D341Med (cell line): ENCODE measurements around the gene MAEA.

Experiments
- DNase-seq: peaks from one replicate; pipeline ENCODE4 v3.0.0; 2012; ENCODE audit warnings: low spot score

MAEA gene

DNA sequence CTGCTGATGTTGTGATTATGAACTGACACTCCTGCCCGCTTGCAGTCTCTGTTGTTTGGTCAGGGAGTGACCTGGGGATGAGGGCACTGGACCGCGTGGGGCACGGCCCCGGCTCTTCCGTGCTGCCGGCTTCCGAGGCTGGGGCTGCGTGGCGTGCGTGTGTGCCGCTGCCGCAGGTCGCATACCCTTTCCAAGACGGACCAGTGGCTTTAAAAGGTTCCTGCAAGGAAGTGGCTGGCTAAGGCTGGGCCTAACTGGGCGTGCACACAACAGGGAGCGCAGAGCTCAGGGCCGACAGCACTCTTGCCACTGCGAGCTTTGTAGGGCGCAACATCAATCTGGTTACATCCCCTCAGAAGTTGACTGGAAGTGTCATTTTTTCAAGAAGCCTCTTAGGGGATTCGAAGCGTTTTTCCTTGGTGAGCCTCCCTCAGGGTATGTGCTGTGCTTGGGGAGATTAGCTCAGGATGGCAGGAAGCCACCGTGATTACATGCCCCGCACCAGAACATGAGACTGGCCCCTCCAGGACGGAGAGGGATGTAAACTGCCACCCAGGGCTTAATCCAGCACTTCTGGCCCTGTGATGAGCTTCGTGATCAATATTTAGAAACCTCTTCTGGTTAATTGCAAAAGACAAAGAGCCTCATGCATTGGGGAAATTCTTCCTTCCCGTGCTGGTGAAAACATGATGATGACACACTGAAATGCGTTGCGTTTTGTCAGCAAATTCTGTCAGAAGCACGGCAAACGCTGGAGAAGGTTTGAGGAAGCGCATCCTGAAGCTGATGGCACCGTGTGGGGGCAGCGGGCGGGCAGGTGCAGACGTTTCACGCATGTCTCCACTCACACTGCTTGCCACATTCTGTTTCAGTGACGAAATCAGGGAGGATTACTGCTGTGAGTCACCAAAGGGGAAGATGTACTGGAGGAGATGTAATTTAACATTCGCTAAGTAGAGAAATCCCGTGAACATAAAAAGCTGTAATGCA, 11.1 kb downstream of the MAEA start:
- DNase-seq: peak; percentile 37

DNA sequence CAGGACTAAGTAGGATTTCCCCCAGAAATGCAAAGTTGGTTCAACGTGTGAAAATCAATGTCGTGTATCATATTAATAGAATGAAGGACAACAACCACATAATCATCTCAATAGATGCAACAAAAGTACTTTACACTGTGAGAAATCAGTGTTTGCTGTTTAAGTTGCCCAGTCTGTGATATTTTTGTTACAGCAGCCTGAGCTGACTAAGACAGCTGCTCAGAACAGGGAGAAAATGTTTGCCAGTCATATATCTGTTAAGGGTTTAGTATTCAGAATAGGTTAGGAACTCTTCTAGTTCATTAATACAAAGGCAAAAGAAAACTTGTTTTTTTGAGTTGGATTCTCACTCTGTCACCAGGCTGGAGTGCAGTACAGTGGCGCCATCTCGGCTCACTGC, 12.5 kb downstream of the MAEA start:
- no peak for DNase-seq

DNA sequence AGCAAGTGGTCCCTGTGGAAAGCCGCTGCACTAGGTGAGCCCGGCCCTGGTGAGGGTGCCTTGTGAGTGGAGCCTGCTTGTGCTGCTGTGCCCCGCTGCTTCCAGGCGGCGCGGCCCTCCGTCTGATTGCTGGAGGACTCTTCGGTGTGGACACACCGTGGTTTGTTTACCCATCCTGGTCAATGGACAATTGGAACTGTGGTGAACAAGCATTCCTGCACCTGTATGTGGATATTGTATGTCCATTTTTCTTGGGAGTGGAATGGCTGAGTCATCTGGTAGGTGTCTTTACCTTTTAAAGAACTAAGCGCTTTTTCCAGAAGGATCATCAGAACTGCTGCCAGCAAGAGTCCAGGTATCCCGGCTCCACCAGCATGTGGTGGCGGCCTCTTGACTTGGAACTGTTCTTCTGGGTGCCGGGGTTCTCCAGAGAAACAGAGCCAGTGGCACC, 15.6 kb downstream of the MAEA start:
- DNase-seq: peak; percentile 26

DNA sequence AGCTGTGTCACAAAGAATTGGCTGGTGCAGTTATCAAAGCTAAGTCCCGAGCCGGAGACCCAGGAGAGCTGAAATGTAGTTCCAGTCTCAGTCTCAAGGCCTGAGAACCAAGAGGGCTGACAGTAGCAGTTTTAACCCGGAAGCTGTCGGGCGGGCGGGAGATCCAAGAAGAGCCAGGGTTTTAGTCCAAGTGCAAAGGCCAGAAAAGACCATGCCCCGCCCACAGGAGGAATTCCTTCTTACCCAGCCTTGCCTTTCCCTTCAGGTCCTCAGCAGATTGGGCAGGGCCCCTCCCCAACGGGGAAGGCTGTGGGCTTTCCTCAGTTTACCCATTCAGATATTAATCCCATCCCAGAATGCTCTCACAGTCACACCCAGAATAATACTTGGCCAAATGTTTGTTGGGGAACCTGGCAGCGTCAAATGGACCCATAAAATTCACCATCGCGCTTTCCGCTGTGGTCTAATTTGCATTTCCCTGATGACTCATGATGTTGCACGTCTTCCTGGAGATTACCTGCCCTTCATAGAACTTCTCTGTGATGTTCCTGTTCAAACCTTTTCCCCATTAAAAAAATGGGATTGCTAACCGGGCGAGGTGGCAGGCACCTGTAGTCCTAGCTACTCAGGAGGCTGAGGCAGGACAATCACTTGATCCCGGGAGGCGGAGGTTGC, 16.2 kb downstream of the MAEA start:
- DNase-seq: peak; percentile 29

DNA sequence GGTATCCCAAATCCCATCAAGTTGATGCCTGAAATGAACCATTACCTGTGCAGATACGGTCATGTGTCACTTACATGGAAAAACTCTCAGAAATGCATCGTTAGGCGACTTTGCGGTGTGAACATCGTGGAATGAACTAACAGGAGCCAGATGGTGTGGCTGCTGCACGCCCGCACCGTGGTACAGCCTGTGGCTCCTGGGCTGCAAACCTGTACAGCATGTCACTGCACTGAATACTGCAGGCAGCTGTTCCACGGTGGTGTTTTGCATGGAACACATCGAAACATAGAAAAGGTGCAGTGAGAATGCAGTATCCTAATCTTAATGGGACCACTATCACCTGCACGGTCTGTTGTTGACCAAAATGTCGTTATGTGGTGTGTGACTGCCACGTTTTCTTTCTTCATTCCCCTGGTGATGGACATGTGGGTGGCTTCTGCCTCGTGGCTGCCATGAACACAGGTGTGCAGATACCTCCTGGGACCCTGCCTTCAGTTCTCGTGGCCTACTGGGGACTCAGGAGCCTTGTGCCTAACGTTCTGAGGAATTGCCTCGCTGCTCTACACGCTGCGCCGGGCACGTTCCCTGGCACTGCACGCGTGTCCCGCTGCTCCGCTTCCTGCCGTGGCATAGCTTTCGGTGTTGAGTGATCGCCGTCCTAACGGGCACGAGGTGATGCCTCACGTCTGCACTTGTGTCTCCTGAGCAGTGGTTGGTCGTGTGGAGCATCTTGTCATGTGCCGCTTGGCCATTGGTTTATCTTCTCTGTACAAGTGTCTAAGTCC, 18.5 kb downstream of the MAEA start:
- DNase-seq: no peak

DNA sequence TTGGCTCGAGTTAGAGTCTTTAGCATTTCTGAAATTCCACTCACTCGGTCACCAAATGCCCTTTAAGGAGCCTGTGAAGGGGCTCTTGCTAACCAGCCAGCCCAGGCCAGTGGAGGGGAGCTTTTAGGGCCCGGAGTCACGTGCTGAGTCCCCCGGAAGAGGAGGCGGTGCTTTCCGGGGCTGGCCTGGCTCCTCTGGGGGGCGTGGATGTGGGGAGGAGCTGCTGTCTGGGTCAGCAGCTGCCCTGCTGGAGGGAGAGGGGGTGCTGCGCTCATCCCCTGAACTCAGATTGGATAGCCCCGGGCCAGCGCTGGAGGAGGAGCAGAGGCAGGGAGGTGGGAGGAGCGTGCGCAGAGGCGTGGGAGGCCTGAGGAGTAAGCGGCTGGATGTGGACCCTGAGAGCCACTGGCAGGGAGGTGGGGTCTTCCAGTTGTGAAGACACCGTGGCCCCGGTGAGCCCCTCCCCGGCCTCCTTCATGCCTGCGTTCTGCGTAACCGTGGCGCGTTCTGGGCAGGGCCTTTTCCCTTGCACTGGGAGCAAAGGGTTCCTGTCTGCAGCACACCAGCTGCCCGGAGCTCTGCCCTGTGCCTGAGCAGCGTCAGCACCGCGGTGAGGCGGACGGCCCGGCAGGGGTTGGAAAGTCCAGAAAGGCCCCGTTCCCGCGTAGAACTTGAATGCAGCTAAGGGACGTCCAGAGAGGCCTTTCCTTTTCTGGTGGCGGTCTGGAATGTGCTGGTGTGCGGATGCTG, 19.7 kb downstream of the MAEA start:
- DNase-seq: no peak

DNA sequence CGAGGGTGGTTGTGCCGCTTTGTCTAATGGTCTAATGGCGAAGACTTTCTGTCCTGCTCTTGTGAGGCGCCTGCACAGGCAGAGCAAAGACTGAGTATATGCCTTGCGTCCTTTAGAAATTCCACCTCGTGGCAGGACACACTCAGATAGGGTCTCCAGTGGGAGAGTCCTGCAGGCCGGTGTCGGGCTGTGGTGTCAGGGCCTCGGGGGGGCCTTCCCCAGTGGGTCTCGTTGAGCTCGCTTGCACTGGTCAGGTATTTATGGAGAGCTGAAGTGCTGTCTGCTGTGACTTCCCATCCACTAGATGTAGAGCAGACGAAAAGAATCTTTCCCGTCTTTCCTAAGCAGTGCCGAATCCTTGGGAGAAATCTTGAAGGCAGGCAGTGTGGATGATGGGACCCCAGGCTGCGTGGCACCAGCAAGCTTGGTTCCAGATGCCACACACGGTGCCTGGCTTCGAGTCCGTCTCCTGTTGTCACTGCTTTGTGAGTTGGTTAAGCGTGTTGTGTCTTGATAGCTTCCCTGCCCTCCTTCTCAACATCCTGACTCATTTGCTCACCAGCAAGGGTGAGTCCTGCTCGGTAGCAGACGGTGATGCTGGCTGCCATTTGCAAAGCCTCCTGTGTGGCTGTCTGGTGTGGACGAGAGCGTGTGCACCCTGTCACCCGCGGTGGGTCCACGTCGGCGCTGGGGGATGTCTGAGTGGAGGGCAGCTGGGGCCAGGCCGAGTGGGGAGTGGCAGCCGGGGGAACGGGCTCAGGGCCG, 20.5 kb downstream of the MAEA start:
- DNase-seq: no peak

DNA sequence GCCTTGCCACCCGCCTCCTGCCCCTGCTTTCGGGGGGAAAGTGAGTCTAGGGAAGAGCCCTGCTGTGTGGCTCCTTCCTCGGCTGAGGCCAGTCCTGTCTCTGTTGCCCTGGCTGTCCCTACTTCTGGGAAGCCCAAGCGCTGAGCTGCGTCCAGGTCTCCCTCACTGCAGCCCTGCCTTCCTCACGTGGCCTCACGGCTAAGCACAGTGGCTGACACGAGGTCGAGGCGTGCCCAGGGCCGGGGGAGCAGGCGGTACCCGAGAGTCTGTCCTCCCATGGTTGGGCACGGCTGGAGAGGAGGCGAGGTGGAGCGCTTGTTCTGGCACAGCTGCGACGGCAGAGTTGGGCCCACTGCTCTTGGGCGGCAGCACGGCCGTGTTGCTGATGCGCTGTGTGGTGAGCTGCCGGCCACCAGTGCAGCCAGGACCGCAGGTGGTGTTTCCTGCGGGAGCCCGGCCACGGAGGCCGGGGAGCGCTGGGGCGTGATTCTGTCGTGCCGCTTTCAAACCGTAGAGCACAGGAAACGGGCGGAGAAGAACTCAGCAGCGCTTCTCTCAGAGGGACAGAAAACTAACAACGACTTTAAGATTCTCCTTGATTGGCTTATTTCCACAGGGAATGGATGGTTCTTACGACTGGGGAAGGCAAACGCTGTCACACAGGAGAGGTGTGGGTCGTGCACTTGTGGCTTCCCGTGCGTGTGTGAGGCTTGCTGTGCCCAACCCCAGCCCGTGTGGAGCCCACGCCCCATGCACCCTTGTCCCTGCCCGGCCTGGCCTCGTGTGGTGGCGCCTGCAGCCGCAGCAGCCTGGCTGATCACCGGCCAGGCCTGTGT, 21.3 kb downstream of the MAEA start:
- no peak for DNase-seq

DNA sequence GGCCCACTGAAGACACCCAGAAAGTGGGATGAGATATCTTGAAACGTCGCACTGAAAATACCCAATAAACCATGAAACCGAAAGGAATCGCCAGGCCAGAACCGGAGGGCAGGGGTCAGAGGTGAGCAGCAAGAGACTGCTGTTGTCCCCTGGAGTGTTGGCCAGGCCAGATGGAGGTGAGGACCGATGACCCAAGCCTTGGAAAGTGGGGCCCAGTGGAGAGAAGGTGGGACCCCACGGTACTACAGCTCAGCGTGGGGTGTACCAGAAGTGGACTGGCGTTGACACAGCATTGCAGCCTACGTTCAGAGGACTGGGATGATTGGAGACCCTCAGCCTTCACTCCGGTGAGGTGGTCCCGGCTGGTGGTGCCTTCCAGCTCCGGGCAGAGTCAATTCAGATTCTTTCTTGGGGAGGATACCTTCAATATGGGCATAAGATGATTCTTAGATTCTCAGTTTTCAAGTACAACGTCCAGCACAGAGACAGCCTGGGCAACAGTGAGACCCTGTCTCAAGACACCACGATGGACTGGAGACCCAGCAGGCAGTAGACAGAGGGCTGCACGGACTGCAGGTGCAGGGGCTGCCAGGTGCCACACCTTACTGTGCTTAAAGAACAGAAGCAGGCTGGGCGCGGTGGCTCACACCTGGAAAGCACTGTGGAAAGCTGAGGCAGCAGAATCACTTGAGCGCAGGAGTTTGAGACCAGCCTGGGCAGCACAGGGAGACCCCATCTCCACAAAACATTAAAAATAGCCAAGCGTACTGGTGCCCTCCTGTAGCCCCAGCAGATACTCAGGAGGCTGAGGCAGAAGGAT, 23.3 kb downstream of the MAEA start:
- no peak for DNase-seq

DNA sequence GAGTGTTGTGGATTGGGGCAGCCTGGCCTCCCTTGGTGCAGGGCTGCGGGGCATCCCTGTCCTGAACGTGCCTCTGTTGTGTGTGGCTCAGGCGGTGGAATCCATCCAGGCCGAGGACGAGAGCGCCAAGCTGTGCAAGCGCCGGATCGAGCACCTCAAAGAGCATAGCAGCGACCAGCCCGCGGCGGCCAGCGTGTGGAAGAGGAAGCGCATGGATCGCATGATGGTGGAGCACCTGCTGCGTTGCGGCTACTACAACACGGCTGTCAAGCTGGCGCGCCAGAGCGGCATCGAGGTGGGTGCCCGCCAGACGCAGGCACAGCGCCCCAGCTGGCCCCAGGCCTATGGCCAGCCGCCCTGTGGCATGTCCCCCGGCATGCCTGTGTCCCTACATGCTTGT, 25.6 kb downstream of the MAEA start:
- DNase-seq: no peak

DNA sequence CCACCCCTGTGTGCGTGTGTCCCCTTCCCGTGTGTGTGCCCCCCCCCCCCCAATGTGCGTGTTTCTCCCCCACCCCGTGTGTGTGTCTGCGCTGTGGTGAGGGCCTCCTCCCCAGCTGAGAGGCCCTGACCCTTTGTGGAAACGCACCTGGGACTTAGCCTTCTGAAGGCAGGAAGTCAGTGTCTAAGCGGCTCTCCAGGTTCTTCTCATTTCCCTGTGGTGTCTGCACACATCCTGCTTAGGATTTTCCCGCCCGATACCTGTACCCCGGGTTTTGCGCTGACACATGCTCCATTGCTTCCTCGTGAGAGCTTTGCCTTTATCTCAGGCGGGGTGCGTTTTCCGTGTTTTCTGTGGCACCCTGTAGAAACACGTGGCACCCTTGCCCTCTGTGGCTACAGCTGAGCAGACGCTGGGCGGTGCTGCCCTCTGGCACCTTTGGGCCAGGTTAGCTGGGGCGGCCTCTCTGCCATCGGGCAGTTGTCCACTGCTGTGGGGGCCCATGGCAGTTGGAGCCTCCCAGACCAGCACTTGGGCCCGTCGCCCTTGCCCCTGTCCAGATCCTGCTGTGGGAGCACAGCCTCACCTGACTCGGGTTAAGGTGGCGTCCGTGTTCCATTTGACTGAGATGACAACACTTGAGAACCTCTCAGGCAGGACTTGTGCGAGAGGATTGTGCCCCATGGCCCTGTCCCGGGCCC, 26.3 kb downstream of the MAEA start:
- DNase-seq: no peak

DNA sequence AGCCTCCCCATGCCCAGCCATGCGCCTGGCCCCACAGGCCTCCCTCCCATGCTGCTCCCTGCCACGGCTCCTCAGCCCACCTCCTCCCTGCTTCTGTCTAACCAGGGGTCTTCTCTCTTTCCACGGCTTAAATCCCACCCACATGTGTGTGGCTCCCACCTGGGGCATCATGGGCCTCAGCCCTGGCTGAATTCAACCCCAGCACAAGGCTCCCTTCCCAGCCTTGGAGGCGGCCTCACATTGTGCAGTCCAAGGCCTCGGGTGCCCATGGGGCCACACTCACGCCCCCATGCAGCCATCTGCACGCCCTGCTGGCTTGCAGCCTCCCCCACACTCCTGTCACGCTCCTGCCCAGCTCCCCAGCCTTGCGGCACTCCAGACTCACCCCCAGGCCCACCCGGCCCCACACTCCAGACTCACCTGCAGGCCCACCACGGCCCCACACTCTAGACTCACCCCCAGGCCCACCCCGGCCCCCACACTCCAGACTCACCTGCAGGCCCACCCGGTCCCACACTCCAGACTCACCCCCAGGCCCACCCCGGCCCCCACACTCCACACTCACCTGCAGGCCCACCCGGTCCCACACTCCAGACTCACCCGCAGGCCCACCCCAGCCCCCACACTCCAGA, 27.0 kb downstream of the MAEA start:
- DNase-seq: no peak

DNA sequence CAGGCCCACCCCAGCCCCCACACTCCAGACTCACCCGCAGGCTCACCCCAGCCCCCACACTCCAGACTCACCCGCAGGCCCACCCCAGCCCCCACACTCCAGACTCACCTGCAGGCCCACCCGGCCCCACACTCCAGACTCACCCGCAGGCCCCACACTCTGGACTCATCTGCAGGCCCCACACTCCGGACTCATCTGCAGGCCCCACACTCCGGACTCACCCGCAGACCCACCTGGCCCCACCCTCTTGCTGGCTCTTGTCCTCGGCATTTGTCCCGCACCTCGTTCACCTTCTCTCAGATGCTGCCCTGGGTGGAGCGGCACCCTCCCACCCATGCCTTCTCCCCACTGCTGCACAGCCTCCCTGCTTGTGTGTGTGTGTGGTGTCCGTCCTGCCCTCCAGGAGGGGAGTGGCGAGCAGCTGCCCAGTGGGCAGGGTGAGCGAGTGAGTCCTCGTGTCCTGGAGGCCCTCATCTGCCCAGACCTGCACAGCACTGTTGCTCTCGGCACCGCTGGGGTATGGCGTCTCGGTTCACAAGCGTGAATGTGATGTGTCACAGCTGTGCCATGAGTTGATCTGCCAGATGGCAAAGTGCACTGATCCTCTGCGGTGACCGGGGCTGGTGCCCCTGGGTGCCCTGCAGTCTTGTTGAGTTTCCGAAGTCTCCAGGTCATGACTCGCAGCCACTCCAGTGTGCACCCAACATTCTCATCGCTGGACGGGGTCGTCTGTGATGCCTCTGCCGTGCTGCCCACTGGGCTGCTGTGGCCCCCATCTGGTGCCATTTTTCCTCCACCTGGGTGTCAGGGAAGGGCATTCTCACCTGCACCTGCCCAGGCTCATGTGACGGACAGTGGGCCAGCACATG, 27.7 kb downstream of the MAEA start:
- DNase-seq: no peak

DNA sequence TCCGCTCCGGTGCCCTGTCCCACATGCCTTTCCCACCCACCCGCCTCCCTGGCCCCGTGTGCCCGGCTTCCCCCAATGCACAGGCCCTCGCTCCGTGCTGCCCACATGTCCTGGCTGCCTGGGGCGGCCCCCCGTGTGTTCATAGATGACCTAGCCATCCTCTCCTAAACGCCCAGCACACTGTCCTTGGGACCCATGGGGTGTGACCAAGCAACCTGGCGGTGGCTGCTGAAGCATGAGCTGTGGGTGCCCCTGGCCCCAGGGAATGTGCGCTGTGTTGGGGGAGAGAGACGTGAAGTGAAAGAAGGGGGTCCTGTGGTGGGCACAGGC, 28.3 kb downstream of the MAEA start:
- no peak for DNase-seq

DNA sequence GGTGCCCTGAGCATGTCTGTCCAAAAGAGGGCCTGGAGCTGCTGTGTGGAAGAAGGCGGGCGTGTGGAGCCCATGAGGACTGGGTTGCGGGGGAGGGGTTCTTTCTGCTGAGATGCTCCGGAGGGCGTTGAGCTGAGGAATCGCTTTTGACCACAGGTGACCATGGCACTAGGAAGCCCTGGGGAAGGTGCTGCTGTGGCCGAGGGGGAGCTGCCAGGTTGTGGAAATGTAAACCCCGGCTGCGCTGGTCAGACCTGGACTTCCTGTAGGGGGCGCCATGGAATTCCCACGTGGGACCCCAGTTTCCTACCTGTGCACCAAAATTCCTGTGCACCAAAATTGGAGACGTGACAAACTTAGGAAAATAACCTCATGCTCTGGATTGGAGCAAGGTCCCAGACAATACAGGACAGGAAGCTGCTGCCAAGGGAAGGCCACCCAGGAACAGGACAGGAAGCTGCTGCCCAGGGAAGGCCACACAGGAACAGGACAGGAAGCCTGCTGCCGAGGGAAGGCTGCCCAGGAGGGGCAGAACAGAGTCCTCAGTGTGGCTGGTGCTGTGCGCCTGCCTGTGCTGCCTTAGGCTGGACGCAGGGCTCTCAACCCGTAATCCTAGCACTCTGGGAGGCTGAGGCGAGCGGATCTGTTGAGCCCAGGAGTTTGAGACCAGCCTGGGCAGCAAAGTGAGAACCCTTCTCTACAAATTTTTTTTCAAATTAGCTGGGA, 29.0 kb downstream of the MAEA start:
- DNase-seq: no peak

DNA sequence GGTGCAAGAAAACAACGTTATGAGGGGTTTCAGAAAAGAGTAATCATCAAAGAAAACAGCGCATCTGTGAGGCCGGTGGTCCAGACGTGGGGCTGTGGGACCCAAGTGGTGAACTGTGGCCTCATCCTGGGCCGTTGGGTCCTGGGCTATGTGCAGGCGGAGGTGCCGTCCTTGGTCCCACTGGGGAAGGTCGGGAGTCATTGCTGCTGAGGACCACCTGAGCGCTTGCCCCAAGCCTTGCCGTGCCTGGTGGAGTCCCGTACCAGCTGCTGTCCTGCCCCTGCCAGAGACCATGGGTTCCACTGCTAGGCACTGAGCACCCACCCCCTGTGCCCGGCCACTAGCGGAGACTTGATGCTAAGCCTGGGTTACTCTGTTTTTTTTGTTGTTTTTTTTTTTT, 31.8 kb downstream of the MAEA start:
- peak; percentile 24 for DNase-seq
